PFSK-1 (cell line): ENCODE results near the gene BLOC1S1.

ENCODE experiments used
- FOXP2 ChIP-seq: optimal IDR thresholded peaks from 2 replicates; pipeline ENCODE3; 2011; ENCODE audit warnings: borderline replicate concordance, control low read depth, inconsistent platforms; ENCODE audit not compliant: insufficient read depth; ENCODE audit errors: extremely low read length, extremely low read depth
- POLR2AphosphoS5 ChIP-seq: IDR thresholded peaks from 2 replicates; pipeline ENCODE4 v1.6.1; 2012; ENCODE audit warnings: low read depth, mild to moderate bottlenecking, control low read depth, low read length, moderate library complexity
- REST ChIP-seq, 2 experiments: IDR thresholded peaks; 2 replicates each; pipeline versions ENCODE4 v1.6.1 to v1.8.0; 2011 to 2012; ENCODE audit warnings: low read depth in 2 of 2, low read length in 2 of 2, control low read depth in 1 of 2, inconsistent platforms in 1 of 2, mild to moderate bottlenecking in 1 of 2, moderate library complexity in 1 of 2; ENCODE audit not compliant: insufficient read depth in 1 of 2
- SIN3A ChIP-seq: IDR thresholded peaks from 2 replicates; pipeline ENCODE4 v1.6.1; 2012; ENCODE audit warnings: mild to moderate bottlenecking, low read length, moderate library complexity, borderline replicate concordance; ENCODE audit not compliant: insufficient read depth
- TAF1 ChIP-seq: IDR thresholded peaks from 2 replicates; pipeline ENCODE4 v1.6.1; 2012; ENCODE audit warnings: low read length, control low read depth, borderline replicate concordance; ENCODE audit not compliant: insufficient read depth

The BLOC1S1 gene

GRCh38 chr12:55694188-55694515 is 21.7 kb upstream of the BLOC1S1 start:
- TF ChIP-seq REST (IDR thresholded peaks at IDR 0.05; ENCODE audit: insufficient read depth in 1 of 2, low read depth in 2 of 2, low read length in 2 of 2) = no peak
- no peak for TF ChIP-seq SIN3A
- TF ChIP-seq TAF1 = no peak
- no peak for TF ChIP-seq POLR2AphosphoS5
- TF ChIP-seq FOXP2 = no peak

- TF ChIP-seq REST (IDR thresholded peaks at IDR 0.05; ENCODE audit: insufficient read depth in 1 of 2, low read depth in 2 of 2, low read length in 2 of 2) (no peak), SIN3A (no peak), TAF1 (no peak), FOXP2 (no peak), POLR2AphosphoS5 (no peak)
These were observed 21.2 kb upstream of the BLOC1S1 start for GRCh38 chr12:55694651-55695050.

GRCh38 chr12:55695349-55695748 is 20.5 kb upstream of the BLOC1S1 start:
- no peak for TF ChIP-seq REST (IDR thresholded peaks at IDR 0.05; ENCODE audit: insufficient read depth in 1 of 2, low read depth in 2 of 2, low read length in 2 of 2)
- no peak for TF ChIP-seq TAF1
- no peak for TF ChIP-seq POLR2AphosphoS5
- no peak for TF ChIP-seq FOXP2
- TF ChIP-seq SIN3A = no peak

GRCh38 chr12:55696141-55696540 is 19.7 kb upstream of the BLOC1S1 start:
- TF ChIP-seq REST (IDR thresholded peaks at IDR 0.05; ENCODE audit: insufficient read depth in 1 of 2, low read depth in 2 of 2, low read length in 2 of 2) (no peak), FOXP2 (no peak), TAF1 (no peak), SIN3A (no peak), POLR2AphosphoS5 (no peak)

- TF ChIP-seq SIN3A = no peak
These were observed 18.9 kb upstream of the BLOC1S1 start for GRCh38 chr12:55696796-55697462.

GRCh38 chr12:55697686-55698085 is 18.2 kb upstream of the BLOC1S1 start:
- TF ChIP-seq REST (IDR thresholded peaks at IDR 0.05; ENCODE audit: insufficient read depth in 1 of 2, low read depth in 2 of 2, low read length in 2 of 2) (no peak), FOXP2 (no peak), SIN3A (no peak), POLR2AphosphoS5 (no peak)
